Occipital lobe (tissue), 2 donors: ENCODE data around the gene AGO4. TPM values are rescaled to one million over a fixed set of nuclear protein-coding genes. Genes with fewer than 3 reads are reported as not detected.
"Not testable (repeated sequence)": the region's sequence is repeated elsewhere in the genome, so short reads cannot be mapped to it uniquely, and the experiment has no call there.

Source experiments
- DNase-seq: peaks from one replicate; lab custom pipeline; 2025; lab: John Stamatoyannopoulos, UW
- total RNA-seq: library from RNA; depleted of rRNA; stranded (reverse); fragments of >200 nt; gene quantifications from one replicate; pipeline ENCODE4 v1.2.3, GENCODE V29; 2014

AGO4 gene
- 102 TPM for total RNA-seq

GRCh38 chr1:35807614-35808449 is at the start of gene AGO4:
Gene AGO4, plus strand, starts transcription at chr1:35808016. Its CDS starts 401 bp downstream, at chr1:35808417.
- DNase-seq: peak; percentile 70

GRCh38 chr1:35762141-35762540 is 45.7 kb upstream of the AGO4 start:
- no peak for DNase-seq

GRCh38 chr1:35763201-35763600 is 44.6 kb upstream of the AGO4 start:
- no peak for DNase-seq

- DNase-seq: no peak
Observed at GRCh38 chr1:35764283-35764682, 43.5 kb upstream of the AGO4 start.

- DNase-seq: no peak
Observed at GRCh38 chr1:35768350-35769187, 39.2 kb upstream of the AGO4 start.

- peak; percentile 67 for DNase-seq
Observed at GRCh38 chr1:35769188-35769758, 38.5 kb upstream of the AGO4 start.

- DNase-seq: no peak
Observed at GRCh38 chr1:35773711-35774110, 34.1 kb upstream of the AGO4 start.

GRCh38 chr1:35776172-35776571 is 31.6 kb upstream of the AGO4 start:
- DNase-seq: not testable (repeated sequence)

GRCh38 chr1:35777109-35777508 is 30.7 kb upstream of the AGO4 start:
- no peak for DNase-seq

- no peak for DNase-seq
Observed at GRCh38 chr1:35783055-35783583, 24.7 kb upstream of the AGO4 start.

GRCh38 chr1:35784364-35784763 is 23.5 kb upstream of the AGO4 start:
- not testable (repeated sequence) for DNase-seq

- no peak for DNase-seq
Observed at GRCh38 chr1:35788139-35788538, 19.7 kb upstream of the AGO4 start.

GRCh38 chr1:35790670-35791069 is 17.1 kb upstream of the AGO4 start:
- DNase-seq: no peak

GRCh38 chr1:35795295-35795694 is 12.5 kb upstream of the AGO4 start:
- DNase-seq: no peak

- no peak for DNase-seq
Observed at GRCh38 chr1:35797380-35797779, 10.4 kb upstream of the AGO4 start.

- DNase-seq: not testable (repeated sequence)
Observed at GRCh38 chr1:35798019-35798418, 9.8 kb upstream of the AGO4 start.

- DNase-seq: not testable (repeated sequence)
Observed at GRCh38 chr1:35800167-35800887, 7.5 kb upstream of the AGO4 start.

GRCh38 chr1:35808450-35809113 is 766 bp downstream of the AGO4 start:
- peak; percentile 18 for DNase-seq

- DNase-seq: no peak
Observed at GRCh38 chr1:35809114-35810095, 1.6 kb downstream of the AGO4 start.
